ENCODE results near the gene SLC37A2.

DNA sequence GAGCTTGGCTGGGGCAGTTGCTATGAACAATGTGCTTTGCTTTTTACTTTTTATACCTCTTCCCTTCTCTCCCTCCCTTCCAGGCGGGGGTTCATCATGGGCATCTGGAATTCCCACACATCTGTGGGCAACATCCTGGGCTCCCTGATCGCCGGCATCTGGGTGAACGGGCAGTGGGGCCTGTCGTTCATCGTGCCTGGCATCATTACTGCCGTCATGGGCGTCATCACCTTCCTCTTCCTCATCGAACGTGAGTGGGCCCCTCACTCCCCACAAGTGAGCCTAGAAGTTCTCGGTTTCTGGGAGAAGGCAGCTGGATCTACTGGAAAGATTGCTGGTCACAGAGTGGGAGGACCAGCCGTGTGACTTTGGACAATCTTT, 17.4 kb downstream of the SLC37A2 start:
- TF ChIP-seq SMC3 (IDR thresholded peaks at IDR 0.05; ENCODE audit: low read depth, low read length) (no peak), CHD2 (IDR thresholded peaks at IDR 0.05; ENCODE audit: low read length, partially characterized antibody) (no peak), EP300 (IDR thresholded peaks at IDR 0.05; ENCODE audit: borderline replicate concordance in 1 of 2, low read depth in 1 of 2, low read length in 1 of 2) (no peak), RAD21 (IDR thresholded peaks at IDR 0.05; ENCODE audit: low read length) (no peak), CTCF (IDR thresholded peaks at IDR 0.05) (no peak), RCOR1 (IDR thresholded peaks at IDR 0.05; ENCODE audit: low read length) (no peak), TEAD4 (IDR thresholded peaks at IDR 0.05; ENCODE audit: borderline replicate concordance, insufficient read depth) (no peak), JUND (IDR thresholded peaks at IDR 0.05) (no peak), NRF1 (IDR thresholded peaks at IDR 0.05; ENCODE audit: low read depth, low read length) (no peak), FOXJ3 (CRISPR knock-in tag; IDR thresholded peaks at IDR 0.05) (no peak), EZH2phosphoT487 (IDR thresholded peaks at IDR 0.05; ENCODE audit: borderline replicate concordance, low read depth) (no peak)
- TF ChIP-seq, protein P1, sequence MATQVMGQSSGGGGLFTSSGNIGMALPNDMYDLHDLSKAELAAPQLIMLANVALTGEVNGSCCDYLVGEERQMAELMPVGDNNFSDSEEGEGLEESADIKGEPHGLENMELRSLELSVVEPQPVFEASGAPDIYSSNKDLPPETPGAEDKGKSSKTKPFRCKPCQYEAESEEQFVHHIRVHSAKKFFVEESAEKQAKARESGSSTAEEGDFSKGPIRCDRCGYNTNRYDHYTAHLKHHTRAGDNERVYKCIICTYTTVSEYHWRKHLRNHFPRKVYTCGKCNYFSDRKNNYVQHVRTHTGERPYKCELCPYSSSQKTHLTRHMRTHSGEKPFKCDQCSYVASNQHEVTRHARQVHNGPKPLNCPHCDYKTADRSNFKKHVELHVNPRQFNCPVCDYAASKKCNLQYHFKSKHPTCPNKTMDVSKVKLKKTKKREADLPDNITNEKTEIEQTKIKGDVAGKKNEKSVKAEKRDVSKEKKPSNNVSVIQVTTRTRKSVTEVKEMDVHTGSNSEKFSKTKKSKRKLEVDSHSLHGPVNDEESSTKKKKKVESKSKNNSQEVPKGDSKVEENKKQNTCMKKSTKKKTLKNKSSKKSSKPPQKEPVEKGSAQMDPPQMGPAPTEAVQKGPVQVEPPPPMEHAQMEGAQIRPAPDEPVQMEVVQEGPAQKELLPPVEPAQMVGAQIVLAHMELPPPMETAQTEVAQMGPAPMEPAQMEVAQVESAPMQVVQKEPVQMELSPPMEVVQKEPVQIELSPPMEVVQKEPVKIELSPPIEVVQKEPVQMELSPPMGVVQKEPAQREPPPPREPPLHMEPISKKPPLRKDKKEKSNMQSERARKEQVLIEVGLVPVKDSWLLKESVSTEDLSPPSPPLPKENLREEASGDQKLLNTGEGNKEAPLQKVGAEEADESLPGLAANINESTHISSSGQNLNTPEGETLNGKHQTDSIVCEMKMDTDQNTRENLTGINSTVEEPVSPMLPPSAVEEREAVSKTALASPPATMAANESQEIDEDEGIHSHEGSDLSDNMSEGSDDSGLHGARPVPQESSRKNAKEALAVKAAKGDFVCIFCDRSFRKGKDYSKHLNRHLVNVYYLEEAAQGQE (IDR thresholded peaks at IDR 0.05; ENCODE audit: low read depth, low read length) = no peak

All from SK-N-SH (cell line).